ENCODE results near the gene EPHA6.

- TF ChIP-seq CTCF (IDR thresholded peaks at IDR 0.05), result no peak
- TF ChIP-seq POLR2AphosphoS5 (IDR thresholded peaks at IDR 0.05; ENCODE audit: insufficient read depth in 1 of 2, low read depth in 1 of 2), result no peak
- no peak for TF ChIP-seq POLR2A (IDR thresholded peaks at IDR 0.05)
Observed at GRCh38 chr3:97306226-97306625, 491.8 kb downstream of the EPHA6 start.
